Panc1 (cell line): ENCODE measurements around the gene IQSEC1. TPM values are rescaled to one million over a fixed set of nuclear protein-coding genes. Genes with fewer than 3 reads are reported as not detected.

Experiments used
- ATAC-seq: fragments of 200-7000 bp; cut with Tn5 transposase; 2 replicates; pipeline ENCODE4 v1.9.1; 2020; ENCODE audit warnings: mild to moderate bottlenecking, moderate library complexity
- BruUV-seq: library from RNA; stranded (reverse); fragments of 400-500 nt; replicated peaks from 2 replicates; lab custom pipeline; 2021; lab: Mats Ljungman, UMichigan
- CTCF ChIA-PET: fragments of 300-600 bp; sonication (Branson Sonifier 250); formaldehyde crosslinking; loops from one replicate; lab custom pipeline; 2022; ENCODE audit warnings: antibody characterized with exemption; lab: Charles Lee
- POLR2A ChIA-PET: fragments of 300-600 bp; sonication (Branson Sonifier 250); formaldehyde crosslinking; loops from one replicate; lab custom pipeline; 2022; ENCODE audit warnings: antibody characterized with exemption; lab: Charles Lee
- DNase-seq: peaks from one replicate; pipeline ENCODE4 v3.0.0-alpha.2; 2010; ENCODE audit warnings: low read depth, low spot score
- H3K27ac ChIP-seq: 2 replicates; pipeline ENCODE4 v1.5.1; 2011; ENCODE audit warnings: mild to moderate bottlenecking, low read length, inconsistent platforms
- H3K27me3 ChIP-seq: fragments of 200-500 bp; sonication (Bioruptor generic); 2 replicates; pipeline ENCODE4 v1.6.0; 2014; ENCODE audit warnings: low read length, inconsistent platforms; ENCODE audit not compliant: control insufficient read depth, insufficient read depth
- H3K36me3 ChIP-seq: fragments of 200-500 bp; sonication (Bioruptor generic); 2 replicates; pipeline ENCODE4 v1.5.1; 2014; ENCODE audit warnings: inconsistent platforms, mild to moderate bottlenecking, low read length, moderate library complexity; ENCODE audit not compliant: control insufficient read depth, insufficient read depth
- H3K4me1 ChIP-seq: 2 replicates; pipeline ENCODE4 v1.5.1; 2011; ENCODE audit warnings: inconsistent platforms, mild to moderate bottlenecking, low read length, moderate library complexity; ENCODE audit not compliant: control insufficient read depth, insufficient read depth
- H3K4me3 ChIP-seq, 2 experiments: 2 replicates each; pipeline ENCODE4 v1.5.1; 2011 to 2012; ENCODE audit warnings: low read depth in 2 of 2, low read length in 2 of 2, mild to moderate bottlenecking in 2 of 2, inconsistent platforms in 1 of 2, moderate library complexity in 1 of 2
- H3K9me3 ChIP-seq: fragments of 200-500 bp; sonication (Bioruptor generic); 2 replicates; pipeline ENCODE4 v1.5.1; 2014; ENCODE audit warnings: low read depth, mild to moderate bottlenecking, inconsistent platforms, low read length, moderate library complexity; ENCODE audit not compliant: control insufficient read depth, insufficient read depth
- CTCF ChIP-seq: fragments of 450-650 bp; IDR thresholded peaks from 2 replicates; pipeline ENCODE4 v1.5.1; 2017; ENCODE audit warnings: mild to moderate bottlenecking
- POLR2AphosphoS5 ChIP-seq: IDR thresholded peaks from 2 replicates; pipeline ENCODE4 v1.6.1; 2012; ENCODE audit warnings: mild to moderate bottlenecking, low read depth, low read length, moderate library complexity
- REST ChIP-seq, 2 experiments: IDR thresholded peaks; 2 replicates each; pipeline ENCODE4 v1.6.1; 2011 to 2012; ENCODE audit warnings: low read depth in 2 of 2, control low read depth in 1 of 2, low read length in 1 of 2, mild to moderate bottlenecking in 1 of 2, moderate library complexity in 1 of 2; ENCODE audit not compliant: insufficient read depth in 1 of 2
- SIN3A ChIP-seq: IDR thresholded peaks from 2 replicates; pipeline ENCODE4 v1.6.1; 2012; ENCODE audit warnings: low read depth, mild to moderate bottlenecking, low read length, moderate library complexity, borderline replicate concordance; ENCODE audit not compliant: insufficient read depth
- TCF7L2 ChIP-seq: IDR thresholded peaks from 2 replicates; pipeline ENCODE4 v1.6.1; 2011; ENCODE audit warnings: mild to moderate bottlenecking, low read depth, low read length, inconsistent platforms
- in situ Hi-C: cut with HindIII; loops from 2 replicates; pipeline ENCODE4 v1.10.0; 2016; ENCODE audit warnings: low sequenced_read_pairs, low pct_unique_long_range_greater_than_20kb
- intact Hi-C: fragments of 100-400 bp; cut with micrococcal nuclease; formaldehyde crosslinking; loops from one replicate; pipeline ENCODE4 v1.10.0; 2022; ENCODE audit not compliant: unreplicated experiment
- total RNA-seq: library from RNA; stranded (reverse); gene quantifications from one replicate; pipeline ENCODE4 v1.2.1, GENCODE V29; 2021; ENCODE audit not compliant: unreplicated experiment

Gene IQSEC1
- total RNA-seq, 1 experiment from 2014 or later = 28.4 TPM

- Histone ChIP-seq H3K9me3 (no peaks in the 10 kb centered on the region), H3K4me1 (peaks cover 16% of the 10 kb centered on the region), H3K4me3 (no peak overlapping the region), H3K27me3 (no peaks in the 10 kb centered on the region), H3K27ac (no peak overlapping the region), H3K36me3 (no peaks in the 10 kb centered on the region; the same call in 1 of the 2 replicates)
- no TSS peak for BruUV-seq
- intact Hi-C loops = loop anchor here (10.0 kb wide), 1 partner anchor 126 kb away; no protein-coding TSS in a partner anchor
- ATAC-seq (no peak), DNase-seq (no peak)
- no peak for TF ChIP-seq REST (IDR thresholded peaks at IDR 0.05; ENCODE audit: insufficient read depth in 1 of 2, low read depth in 2 of 2, low read length in 1 of 2)
- ChIA-PET CTCF (no interaction called here), POLR2A (interaction anchor here (0.5 to 0.6 kb wide), 2 partner anchors 23 to 40 kb away, joined by 3 to 8 read pairs; no protein-coding TSS in a partner anchor)
- in situ Hi-C loops = no loop called here
These were observed 82.9 kb downstream of the IQSEC1 start for GRCh38 chr3:12990306-12990705.

- no peak overlapping the region for H3K4me3 ChIP-seq
- intact Hi-C loops = no loop called here
- CTCF ChIA-PET = no interaction called here
- no peaks in the 10 kb centered on the region for H3K27me3 ChIP-seq
- DNase-seq (no peak), ATAC-seq (no peak)
- POLR2A ChIA-PET = no interaction called here
- H3K36me3 ChIP-seq = no peaks in the 10 kb centered on the region
- in situ Hi-C loops = no loop called here
- no peak overlapping the region for H3K27ac ChIP-seq
- TF ChIP-seq POLR2AphosphoS5 (no peak), TCF7L2 (no peak), CTCF (no peak), REST (IDR thresholded peaks at IDR 0.05; ENCODE audit: insufficient read depth in 1 of 2, low read depth in 2 of 2, low read length in 1 of 2) (no peak), SIN3A (no peak)
- H3K4me1 ChIP-seq = peaks cover 16% of the 10 kb centered on the region
- BruUV-seq = no TSS peak
- H3K9me3 ChIP-seq = no peaks in the 10 kb centered on the region
These were observed 84.3 kb downstream of the IQSEC1 start for GRCh38 chr3:12988728-12989454.
